Epithelial cell of prostate (primary cell): ENCODE measurements around the gene MYO1D.
"Not testable (repeated sequence)": the region's sequence is repeated elsewhere in the genome, so short reads cannot be mapped to it uniquely, and the experiment has no call there.

Experiments used
- DNase-seq: peaks from one replicate; pipeline ENCODE4 v3.0.0-alpha.2; 2011; ENCODE audit warnings: low read depth, low spot score
- H3K27ac ChIP-seq: fragments of 450-650 bp; 2 replicates; pipeline ENCODE4 v1.5.1; 2017; ENCODE audit warnings: mild to moderate bottlenecking

Gene MYO1D

DNA sequence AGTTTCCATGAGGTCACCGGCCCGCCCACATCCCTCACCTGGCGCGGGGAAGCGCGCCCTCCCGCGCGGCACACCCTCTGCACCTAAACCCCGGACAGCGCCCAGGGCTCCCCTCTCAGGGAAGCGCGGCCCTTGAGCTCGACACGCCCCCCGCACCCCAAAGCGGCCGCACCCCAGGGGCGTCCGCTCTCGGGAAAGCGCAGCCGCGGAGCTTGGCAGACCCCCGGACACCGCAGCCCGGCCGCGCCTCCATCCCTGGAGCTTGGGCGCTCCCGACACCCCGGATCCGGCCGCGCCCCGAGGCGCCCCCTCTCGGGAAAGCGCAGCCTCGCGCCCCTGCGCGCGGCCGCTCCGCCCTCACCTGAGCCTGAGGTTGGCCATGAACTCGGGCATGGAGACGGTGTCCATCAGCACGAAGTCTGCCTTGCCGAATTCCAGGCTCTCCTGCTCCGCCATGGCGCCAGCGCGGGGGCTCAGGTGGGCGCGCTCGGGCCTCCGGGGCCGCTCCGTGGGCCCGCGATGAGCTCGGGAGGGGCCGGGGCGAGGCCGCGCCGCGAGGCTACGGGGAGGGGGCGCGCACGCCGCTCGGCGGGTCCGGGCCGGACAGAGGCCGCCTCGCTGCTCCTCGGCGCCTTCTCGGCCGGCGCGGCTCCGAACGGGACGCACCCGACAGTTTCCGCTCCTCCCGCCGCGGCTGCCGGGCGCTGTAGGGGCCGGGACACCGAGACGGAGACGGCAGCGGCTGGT lies at the start of gene MYO1D:
Gene MYO1D (minus strand): TSS at position 708 of the 747 bp plus-strand sequence. CDS start 252 bp downstream, at position 456.
- H3K27ac ChIP-seq = peak within 1 kb of the TSS; percentile 97

DNA sequence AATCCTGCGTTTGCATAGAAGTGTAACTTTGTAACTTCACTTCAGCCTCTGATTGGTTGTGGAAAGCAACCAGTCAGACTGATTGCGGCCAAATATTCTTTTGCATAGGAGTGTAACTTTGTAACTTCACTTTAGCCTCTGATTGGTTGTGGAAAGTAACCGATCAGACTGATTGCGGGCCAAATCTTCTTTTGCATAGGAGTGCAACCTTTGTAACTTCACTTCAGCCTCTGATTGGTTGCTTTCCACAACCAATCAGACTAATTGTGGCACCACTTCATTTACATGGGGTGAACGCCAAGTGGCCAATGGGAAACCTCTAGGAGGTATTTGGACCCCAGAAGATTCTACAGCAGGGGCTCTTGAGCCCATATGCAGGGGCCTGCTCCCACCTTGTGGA lies 49.3 kb upstream of the MYO1D start:
- no peak for DNase-seq

More for the DNA sequence above, at the start of gene MYO1D:
- DNase-seq = no peak

DNA sequence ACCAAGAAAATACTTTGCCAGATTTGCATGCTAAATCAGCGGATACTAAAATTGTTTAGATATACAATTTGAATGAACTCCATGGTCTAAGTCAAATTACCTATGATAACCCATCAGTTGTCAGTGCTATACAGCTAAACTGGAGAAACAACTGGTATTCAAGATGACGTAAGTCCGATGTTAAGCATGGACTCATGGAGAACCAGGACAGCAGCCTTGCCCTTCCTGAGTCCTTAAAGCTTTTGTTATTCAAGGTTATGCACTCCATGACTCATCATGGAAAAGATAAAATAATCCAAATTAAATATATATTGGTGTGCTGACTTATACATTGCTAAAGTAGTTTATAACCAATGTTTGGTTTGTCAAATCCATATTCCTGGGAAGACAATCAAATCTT lies 47.0 kb upstream of the MYO1D start:
- DNase-seq, H3K27ac ChIP-seq: not testable (repeated sequence)

More for the DNA sequence above, 49.3 kb upstream of the MYO1D start:
- no peak overlapping the region for H3K27ac ChIP-seq

DNA sequence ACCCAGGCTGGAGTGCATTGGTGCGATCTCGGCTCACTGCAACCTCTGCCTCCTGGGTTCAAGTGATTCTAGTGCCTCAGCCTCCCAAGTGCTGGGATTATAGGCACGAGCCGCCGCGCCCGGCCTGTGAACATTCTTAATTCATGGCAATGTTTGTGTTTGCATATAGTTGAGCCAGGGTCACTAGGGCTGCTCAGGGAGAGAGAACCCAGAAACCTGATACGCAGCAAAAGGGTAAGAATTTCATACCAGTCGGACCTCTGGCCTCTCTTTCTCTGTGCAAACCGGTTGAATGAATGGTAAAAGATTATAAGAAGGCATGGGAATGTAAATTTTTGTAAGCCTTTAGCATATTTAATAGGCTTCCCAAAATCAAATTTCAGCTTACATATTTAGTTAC lies 44.1 kb upstream of the MYO1D start:
- no peak overlapping the region for H3K27ac ChIP-seq
- no peak for DNase-seq

DNA sequence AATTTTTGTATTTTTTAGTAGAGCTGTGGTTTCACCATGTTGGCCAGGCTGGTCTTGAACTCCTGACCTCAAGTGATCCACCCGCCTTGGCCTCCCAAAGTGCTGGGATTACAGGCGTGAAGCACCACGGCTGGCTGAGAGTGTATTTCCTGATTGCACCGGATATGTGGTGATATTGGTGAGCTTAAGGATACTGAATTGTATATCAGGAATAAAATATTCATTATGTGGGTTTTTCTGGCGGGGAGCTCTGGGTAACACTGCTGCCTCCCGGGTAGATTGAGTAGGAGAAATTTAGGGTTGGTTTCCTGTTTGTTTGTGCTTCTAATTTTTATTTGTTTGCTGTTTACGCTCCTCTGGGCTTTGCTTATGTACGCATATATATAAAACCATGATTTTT lies 43.4 kb upstream of the MYO1D start:
- no peak for DNase-seq
- H3K27ac ChIP-seq = no peak overlapping the region

DNA sequence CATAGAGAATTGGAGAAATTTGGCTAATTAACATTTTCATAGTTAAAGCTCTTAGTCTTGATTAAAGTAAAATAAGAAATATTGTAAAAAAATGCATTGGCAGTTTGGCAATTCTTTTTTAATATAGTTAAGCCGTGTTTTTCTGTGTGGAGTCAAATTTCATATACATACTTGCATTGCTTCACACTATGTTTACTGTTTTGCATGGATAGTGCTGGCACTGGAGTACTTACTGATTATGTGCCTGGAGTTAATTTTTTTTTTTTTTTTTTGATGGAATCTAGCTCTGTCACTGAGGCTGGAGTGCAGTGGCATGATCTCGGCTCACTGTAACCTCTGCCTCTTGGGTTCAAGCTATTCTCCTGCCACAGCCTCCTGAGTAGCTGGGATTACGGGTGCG lies 43.0 kb upstream of the MYO1D start:
- not testable (repeated sequence) for DNase-seq, H3K27ac ChIP-seq

DNA sequence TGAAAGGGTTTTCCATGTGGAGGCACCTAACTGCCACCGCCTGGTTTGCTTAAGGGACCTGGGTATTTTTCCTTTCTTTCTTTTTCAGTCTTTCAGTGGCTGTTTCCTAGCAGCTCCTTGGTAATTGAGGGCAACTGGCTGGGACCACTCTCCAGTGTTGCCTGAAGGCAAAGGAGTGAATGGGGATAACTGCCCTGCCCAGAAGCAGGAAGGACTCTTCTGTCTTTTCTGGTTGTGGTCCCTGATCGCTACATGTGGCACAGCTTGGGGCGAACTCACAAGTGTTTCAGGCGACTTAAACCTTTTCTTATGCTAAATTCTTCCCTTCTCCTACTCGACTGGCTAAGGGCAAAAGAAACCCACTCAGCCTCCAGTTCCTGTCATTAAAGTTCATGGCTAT lies 40.9 kb upstream of the MYO1D start:
- H3K27ac ChIP-seq = no peak overlapping the region
- DNase-seq = no peak

DNA sequence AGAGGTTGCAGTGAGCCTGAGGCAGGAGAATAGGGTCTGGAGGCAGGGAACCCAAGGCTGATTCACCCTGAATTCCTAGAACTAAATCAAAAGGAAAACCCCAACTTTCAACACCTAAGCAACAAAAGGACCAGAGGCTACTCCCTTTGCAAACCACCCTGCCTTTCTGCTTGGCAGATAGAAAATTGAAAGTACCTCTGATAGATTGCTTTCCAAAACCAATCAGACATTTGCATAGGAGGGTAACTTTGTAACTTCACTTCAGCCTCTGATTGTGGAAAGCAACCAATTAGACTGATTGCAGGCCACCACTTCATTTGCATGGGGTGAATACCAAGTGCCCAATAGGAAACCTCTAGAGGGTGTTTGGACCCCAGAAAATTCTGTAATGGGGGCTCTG lies 40.2 kb upstream of the MYO1D start:
- no peak for DNase-seq
- no peak overlapping the region for H3K27ac ChIP-seq

DNA sequence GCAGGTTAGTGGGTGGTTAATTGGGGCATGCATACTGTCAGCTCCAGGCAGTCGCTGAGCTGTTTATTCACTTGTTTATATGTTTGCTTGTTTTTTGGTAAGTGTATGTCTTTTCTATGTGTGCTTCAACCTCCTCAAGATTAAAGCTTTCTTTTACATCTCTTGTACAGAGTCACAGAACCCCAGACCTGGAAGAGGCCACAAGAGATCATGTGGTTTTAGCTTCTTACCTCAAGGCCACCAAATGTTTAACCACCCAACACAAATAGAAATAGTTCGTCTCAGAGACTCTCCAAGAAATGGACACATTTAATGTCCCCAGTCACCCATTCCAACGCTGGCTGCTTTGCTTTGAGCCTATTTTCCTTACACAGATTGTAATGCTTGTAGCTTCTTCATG lies 39.2 kb upstream of the MYO1D start:
- no peak overlapping the region for H3K27ac ChIP-seq
- DNase-seq = no peak

DNA sequence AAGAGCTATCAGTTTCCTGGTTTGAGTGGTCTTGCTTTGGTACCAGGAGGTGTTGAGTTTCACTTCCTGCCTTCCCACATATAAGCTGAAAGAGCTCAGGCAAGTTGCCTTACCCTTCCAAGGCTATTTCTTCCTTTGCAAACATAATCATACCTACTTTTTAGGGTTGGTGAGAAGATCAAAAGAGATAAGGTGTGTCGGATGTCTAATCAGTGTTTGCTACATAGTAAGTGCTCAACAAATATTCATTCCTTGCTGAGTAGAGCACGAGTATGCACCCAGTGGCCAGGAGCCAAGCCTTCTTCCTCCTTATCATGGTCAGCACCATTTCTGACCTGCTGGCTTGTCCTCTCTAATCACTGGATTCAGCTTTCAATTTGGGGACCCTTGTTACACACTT lies 38.3 kb upstream of the MYO1D start:
- DNase-seq = no peak
- H3K27ac ChIP-seq = no peak overlapping the region

DNA sequence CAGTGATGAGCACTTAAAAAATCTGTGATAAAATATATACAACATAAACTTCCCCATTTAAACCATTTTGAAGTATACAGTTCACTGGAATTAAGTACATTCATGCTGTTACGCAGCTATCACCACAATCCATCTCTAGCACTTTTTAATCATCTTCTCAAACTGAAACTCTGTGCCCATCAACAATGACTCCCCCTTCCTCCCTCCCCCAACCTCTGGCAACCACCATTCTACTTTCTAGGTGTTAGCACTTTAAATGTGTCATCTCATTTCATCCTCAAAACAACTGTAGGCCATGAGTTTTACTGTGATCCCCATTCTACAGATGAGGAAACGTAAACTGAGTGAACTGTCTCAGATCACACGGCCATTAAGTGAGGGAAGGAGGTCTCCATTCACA lies 37.3 kb upstream of the MYO1D start:
- H3K27ac ChIP-seq = no peak overlapping the region
- no peak for DNase-seq

DNA sequence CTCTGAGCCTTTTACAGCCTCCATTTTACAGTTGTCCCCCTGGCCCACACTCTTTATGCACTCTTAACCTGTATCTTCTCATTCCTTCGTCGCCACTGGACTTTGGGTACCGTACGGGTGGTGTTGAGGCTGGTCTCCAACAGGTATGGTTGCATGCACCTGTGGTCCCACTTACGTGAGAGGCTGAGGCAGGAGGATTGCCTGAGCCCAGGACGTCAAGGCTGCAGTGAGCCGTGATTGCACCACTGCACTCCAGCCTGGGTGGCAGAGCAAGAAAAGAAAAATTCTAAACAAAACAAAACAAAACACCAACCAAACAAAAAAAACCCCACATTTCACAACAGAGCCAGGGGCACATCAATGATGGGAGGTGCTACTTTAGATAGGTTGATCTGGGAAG lies 36.7 kb upstream of the MYO1D start:
- no peak for DNase-seq
- no peak overlapping the region for H3K27ac ChIP-seq

DNA sequence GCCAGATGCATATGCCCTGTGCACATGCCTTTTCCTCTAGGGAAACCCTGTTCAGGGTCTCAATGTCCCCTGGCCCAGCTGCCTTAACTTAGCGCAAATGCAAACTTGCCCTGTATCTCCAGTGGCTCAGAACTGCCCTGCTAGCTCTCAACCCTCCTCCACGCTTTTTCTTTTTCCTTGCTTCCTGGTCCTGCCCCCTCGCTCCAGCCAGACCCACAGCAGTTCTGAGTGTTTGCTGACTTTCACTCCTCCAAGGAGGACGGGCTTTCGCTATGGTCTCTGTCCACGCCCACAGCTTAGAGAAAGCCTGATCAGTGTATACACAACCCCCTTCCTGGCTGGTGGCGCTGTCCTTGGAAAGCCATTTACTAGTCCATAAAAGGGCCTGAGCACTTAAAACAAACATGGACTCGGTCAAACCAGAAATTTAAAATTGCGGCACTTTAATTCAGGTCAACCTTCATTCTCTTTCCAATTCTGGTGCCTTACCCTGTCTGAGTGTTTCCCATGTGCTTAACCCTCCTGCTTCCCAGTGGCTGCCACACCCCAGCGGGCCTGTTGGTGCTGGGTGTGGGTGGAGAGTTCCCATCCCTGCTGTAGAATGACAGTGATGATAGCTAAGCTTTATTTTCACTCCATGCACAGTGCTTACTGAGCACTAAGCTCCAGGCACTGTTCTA lies 35.4 kb upstream of the MYO1D start:
- H3K27ac ChIP-seq = peak overlapping the region; percentile 12
- peak; percentile 18 for DNase-seq

DNA sequence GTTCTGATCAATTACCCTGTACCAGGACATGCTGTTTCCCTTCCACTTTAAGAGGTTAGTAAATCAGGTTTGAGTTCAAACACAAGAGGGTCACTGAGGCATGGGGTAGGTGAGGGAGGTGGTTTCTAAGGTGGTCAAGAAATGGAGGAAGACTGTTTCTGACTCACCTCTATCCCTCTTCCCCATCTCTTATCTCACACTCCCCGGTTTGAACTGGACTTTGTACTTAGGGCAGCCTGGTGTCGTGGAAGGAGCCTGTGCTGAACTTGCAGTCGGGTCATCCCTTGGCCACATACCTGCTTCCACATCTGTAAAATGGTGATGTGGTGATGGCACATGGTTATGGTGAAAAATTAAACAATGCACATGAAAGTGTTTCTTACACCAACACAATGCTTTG lies 33.8 kb upstream of the MYO1D start:
- H3K27ac ChIP-seq = no peak overlapping the region
- no peak for DNase-seq

DNA sequence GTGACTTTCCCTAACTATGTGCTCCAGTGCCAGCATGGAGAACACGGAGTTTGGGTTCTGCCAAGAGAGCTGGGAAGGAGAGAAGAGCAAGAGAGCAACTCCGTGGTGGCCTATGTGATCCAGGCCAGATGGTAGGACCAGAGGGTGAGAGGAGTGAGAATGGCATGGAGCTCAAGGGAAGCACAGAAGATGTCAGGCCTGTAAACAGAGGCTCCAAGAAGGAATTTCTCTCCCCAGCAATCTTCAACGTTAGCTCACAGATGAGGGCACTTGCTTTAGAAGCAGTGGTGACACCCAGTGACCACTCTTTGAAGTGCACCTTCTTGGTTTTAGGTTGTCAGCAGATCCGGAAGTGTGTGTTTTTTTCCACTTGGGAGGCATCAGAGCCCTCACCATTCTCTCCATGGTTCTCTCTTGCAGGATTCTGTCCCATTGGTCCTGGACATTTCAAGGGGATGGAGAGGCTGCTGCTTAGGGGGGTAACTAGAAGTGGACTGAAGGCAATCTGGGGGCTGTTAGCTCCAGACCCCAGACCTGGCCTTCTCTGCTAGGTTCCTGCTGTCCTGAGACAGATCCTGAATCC lies 33.0 kb upstream of the MYO1D start:
- DNase-seq = peak; percentile 43
- no peak overlapping the region for H3K27ac ChIP-seq

DNA sequence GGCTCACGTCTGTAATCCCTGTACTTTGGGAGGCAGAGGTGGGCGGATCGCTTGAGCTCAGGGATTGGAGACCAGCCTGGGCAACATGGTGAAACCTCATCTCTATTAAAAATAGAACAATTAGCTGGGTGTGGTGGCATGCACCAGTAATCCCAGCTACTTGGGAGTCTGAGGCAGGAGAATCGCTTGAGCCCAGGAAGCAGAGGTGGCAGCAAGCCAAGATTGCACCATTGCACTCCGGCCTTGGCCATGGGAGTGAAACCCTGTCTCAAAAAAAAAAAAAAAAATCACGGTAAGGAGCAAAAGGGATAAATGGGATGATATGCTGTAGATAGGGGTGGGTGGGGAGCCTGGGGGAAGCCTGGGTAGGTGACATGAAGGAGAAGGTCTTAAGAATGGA lies 30.7 kb upstream of the MYO1D start:
- no peak overlapping the region for H3K27ac ChIP-seq
- DNase-seq = no peak

DNA sequence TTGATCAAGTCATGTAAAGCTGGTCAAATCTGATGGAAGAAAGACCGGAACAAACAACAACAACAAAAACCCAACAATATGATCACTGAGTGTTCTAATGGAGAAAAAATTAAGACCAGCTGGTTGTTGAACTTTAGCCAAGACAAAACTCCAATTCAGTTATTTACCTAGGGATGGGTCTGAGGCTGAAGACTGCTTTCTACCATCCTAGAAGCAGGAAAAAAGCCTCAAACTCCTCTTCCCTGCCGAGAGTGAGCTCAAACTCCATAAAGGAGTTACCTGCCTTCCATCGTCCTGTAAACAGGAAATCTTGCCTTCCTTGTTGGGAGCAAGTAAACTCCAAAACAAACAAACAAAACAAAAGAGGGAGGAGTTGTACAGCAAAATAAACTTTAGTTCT lies 28.0 kb upstream of the MYO1D start:
- H3K27ac ChIP-seq = no peak overlapping the region
- DNase-seq = no peak

DNA sequence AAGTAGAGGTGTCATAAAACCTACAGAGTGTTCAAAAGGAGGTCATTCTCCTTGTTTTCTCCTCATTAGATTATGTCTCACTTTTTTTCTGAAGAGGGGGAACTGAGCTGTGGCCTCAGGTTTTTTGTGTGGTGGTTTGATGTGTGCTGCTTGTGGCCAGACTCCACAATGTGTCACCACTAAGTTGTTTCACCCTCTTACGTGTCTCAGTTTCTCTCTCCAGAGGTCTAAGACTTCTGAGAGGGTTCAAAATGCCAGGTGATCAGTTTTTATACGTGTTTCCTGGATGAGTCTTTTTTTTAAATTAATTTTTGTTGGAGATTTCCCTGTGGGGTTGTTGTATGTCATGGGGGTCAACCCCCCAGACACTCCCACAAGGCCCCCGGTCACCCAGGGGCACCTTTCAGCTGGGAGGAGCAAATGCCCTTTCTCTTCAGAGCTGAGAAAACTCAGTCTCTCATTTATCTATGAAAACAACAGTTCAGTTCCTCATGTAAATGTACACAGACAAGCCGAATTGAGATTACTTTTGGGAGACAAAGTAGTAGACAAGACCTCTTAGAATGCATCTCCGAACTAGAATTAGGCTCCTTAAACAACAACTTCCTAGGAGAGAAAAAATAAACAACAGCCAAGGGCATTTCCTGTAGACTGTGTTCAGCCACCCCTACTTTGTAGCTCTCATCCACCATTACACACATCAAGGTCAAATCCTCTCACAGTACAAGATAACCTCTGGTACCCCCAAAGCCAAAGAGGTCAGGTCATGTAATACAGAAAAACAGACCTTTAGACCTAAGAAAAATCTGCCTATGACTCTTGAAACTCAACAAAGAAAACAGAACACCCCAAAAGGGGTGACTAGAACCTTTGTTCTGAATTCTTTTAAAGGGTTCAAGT lies 27.1 kb upstream of the MYO1D start:
- DNase-seq = no peak
- H3K27ac ChIP-seq = no peak overlapping the region

DNA sequence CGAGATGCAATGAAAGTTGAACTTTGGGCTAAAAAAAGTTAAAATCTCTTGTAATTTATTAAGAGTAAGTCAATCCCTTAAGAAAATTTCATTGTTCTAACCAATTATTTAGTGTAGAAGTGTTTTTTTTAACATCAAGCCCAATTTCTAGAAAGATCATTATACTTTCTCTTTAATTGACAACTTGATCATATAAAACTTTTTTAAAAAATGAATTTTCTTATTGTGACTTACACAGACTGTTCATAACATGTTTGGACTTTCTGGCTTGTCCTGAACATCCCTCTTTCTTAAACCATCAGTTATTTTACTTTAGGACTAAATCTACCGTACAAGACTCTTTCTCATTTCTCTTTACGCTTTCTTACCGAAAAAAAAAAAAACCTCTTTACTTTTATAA lies 24.8 kb upstream of the MYO1D start:
- no peak for DNase-seq
- H3K27ac ChIP-seq = no peak overlapping the region

DNA sequence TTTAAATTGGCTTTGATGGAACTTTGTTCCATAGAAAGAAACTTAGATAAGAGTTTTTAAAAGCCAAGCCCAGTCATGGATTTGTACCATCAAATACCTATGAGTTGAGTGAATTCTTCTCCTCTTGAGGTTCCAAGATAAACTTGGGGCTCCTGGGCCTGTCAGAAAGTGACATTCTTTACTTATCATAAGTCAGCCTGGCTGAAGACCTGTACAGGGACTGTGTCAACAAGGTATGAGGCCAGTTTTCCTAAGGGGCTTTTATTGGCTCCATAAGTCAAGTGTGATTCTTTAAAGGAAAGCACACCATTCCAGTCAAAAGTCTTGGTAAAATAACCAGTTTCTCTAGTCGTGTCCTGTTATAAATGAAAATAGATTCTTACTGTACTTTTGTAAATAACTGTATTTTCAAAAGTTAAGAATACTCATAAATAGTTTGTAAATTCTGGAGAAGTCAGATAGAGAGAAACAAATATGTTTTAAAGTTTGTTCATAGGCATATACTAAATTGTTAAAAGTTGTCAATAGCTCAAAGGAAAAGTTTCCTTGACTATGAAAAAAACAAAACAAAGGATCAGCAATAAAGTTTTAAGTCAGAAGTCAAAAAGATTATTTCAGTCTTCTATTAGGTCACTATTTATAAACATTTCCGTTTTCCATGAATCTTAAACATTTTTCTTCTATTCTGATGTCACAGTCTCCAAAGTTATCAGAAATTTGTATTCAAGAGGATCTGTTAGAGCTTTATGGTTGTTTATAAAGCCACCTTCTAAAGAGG lies 22.5 kb upstream of the MYO1D start:
- no peak for DNase-seq
- no peak overlapping the region for H3K27ac ChIP-seq
